Measurements from ENCODE around the gene UGT1A10.

The UGT1A10 gene

GRCh38 chr2:233807215-233807865 is 171.1 kb downstream of the UGT1A10 start:
- Histone ChIP-seq H3K9ac (no peak overlapping the region), H3K36me3 (ENCODE audit: control insufficient read depth, insufficient read depth, low read length) (no peaks in the 10 kb centered on the region), H3K4me2 (ENCODE audit: low read length) (no peak overlapping the region), H3K4me3 (ENCODE audit: low read depth, low read length) (no peak overlapping the region), H3K27ac (no peak overlapping the region), H3K79me2 (no peaks in the 10 kb centered on the region), H3K4me1 (no peaks in the 10 kb centered on the region), H2AFZ (no peak overlapping the region), H3K9me3 (ENCODE audit: control insufficient read depth, low read length) (no peaks in the 10 kb centered on the region), H3K27me3 (ENCODE audit: control insufficient read depth, insufficient read depth, low read length) (no peaks in the 10 kb centered on the region)
- TF ChIP-seq CTCF (IDR thresholded peaks at IDR 0.05) = no peak

- no peaks in the 10 kb centered on the region for H3K4me1 ChIP-seq
- no peak for TF ChIP-seq CTCF (IDR thresholded peaks at IDR 0.05)
- no peaks in the 10 kb centered on the region for H3K27me3 ChIP-seq (ENCODE audit: control insufficient read depth, insufficient read depth, low read length)
These were observed 172.0 kb downstream of the UGT1A10 start for GRCh38 chr2:233807966-233808935.

GRCh38 chr2:233810385-233810784 is 174.1 kb downstream of the UGT1A10 start:
- no peak overlapping the region for H3K9ac ChIP-seq
- no peak for TF ChIP-seq CTCF (IDR thresholded peaks at IDR 0.05)
- H3K4me1 ChIP-seq = no peaks in the 10 kb centered on the region
- no peaks in the 10 kb centered on the region for H3K79me2 ChIP-seq
- no peak overlapping the region for H2AFZ ChIP-seq
- H3K4me2 ChIP-seq (ENCODE audit: low read length) = no peak overlapping the region
- H3K4me3 ChIP-seq (ENCODE audit: low read depth, low read length) = no peak overlapping the region
- H3K9me3 ChIP-seq (ENCODE audit: control insufficient read depth, low read length) = no peaks in the 10 kb centered on the region
- H3K27ac ChIP-seq = no peak overlapping the region
- H3K27me3 ChIP-seq (ENCODE audit: control insufficient read depth, insufficient read depth, low read length) = no peaks in the 10 kb centered on the region
- H3K36me3 ChIP-seq (ENCODE audit: control insufficient read depth, insufficient read depth, low read length) = no peaks in the 10 kb centered on the region

More at GRCh38 chr2:233807966-233808935, 172.0 kb downstream of the UGT1A10 start:
- Histone ChIP-seq H3K36me3 (ENCODE audit: control insufficient read depth, insufficient read depth, low read length) (no peaks in the 10 kb centered on the region), H3K27ac (no peak overlapping the region), H3K9ac (no peak overlapping the region), H2AFZ (no peak overlapping the region), H3K4me3 (ENCODE audit: low read depth, low read length) (no peak overlapping the region), H3K4me2 (ENCODE audit: low read length) (no peak overlapping the region), H3K9me3 (ENCODE audit: control insufficient read depth, low read length) (no peaks in the 10 kb centered on the region), H3K79me2 (no peaks in the 10 kb centered on the region)

GRCh38 chr2:233811087-233811486 is 174.8 kb downstream of the UGT1A10 start:
- Histone ChIP-seq H2AFZ (no peak overlapping the region), H3K9me3 (ENCODE audit: control insufficient read depth, low read length) (no peaks in the 10 kb centered on the region), H3K4me2 (ENCODE audit: low read length) (no peak overlapping the region), H3K79me2 (no peaks in the 10 kb centered on the region), H3K27me3 (ENCODE audit: control insufficient read depth, insufficient read depth, low read length) (no peaks in the 10 kb centered on the region), H3K9ac (no peak overlapping the region), H3K36me3 (ENCODE audit: control insufficient read depth, insufficient read depth, low read length) (no peaks in the 10 kb centered on the region), H3K4me3 (ENCODE audit: low read depth, low read length) (no peak overlapping the region), H3K4me1 (no peaks in the 10 kb centered on the region), H3K27ac (no peak overlapping the region)
- no peak for TF ChIP-seq CTCF (IDR thresholded peaks at IDR 0.05)
